Keratinocyte (primary cell): ENCODE measurements around the gene LAPTM5.

Source experiments
- EZH2 ChIP-seq: IDR thresholded peaks from one replicate; pipeline ENCODE4 v1.6.1; 2012; ENCODE audit warnings: inconsistent platforms, mild to moderate bottlenecking, low read length, moderate library complexity
- TF ChIP-seq, protein P1 (sequence below), 3 experiments: IDR thresholded peaks in 1 of 3; conservative IDR thresholded peaks in 1 of 3; optimal IDR thresholded peaks in 1 of 3; 2 replicates in 2 of 3; 3 replicates in 1 of 3; pipeline versions ENCODE3 to v1.5.1; 2011; ENCODE audit warnings: low read length in 3 of 3, mild to moderate bottlenecking in 3 of 3, moderate library complexity in 2 of 3, control low read depth in 1 of 3, inconsistent platforms in 1 of 3; ENCODE audit not compliant: insufficient read depth in 2 of 3; ENCODE audit errors: extremely low read depth in 1 of 3

DNA sequence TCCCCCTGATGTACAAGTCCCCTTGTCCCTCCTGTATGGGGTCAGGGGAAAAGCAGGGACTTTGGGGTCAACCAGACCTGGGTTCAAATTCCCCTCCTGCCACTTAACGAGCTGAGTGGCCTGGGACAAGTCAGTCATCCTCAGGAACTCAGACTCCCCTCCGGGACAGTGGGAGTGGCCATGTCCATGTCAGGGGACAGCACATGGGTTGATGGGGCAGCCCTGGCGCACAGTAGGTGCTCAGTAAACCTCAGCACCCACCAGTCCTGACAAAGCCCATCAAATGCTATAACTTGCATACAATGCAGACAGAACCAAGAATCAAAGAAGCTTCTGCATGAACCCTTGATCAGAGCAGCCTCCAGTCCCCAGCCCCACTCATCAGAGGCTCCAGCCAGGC, 64.2 kb downstream of the LAPTM5 start:
- TF ChIP-seq, protein P1, sequence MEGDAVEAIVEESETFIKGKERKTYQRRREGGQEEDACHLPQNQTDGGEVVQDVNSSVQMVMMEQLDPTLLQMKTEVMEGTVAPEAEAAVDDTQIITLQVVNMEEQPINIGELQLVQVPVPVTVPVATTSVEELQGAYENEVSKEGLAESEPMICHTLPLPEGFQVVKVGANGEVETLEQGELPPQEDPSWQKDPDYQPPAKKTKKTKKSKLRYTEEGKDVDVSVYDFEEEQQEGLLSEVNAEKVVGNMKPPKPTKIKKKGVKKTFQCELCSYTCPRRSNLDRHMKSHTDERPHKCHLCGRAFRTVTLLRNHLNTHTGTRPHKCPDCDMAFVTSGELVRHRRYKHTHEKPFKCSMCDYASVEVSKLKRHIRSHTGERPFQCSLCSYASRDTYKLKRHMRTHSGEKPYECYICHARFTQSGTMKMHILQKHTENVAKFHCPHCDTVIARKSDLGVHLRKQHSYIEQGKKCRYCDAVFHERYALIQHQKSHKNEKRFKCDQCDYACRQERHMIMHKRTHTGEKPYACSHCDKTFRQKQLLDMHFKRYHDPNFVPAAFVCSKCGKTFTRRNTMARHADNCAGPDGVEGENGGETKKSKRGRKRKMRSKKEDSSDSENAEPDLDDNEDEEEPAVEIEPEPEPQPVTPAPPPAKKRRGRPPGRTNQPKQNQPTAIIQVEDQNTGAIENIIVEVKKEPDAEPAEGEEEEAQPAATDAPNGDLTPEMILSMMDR (optimal IDR thresholded peaks at IDR 0.05 in 1 of 3, IDR thresholded peaks at IDR 0.05 in 1 of 3, conservative IDR thresholded peaks at IDR 0.05 in 1 of 3; ENCODE audit: extremely low read depth in 1 of 3, insufficient read depth in 2 of 3, low read length in 3 of 3): no peak
- no peak for TF ChIP-seq EZH2
